ENCODE measurements around the gene SMTNL1.
A peak's percentile ranks its signal among the peaks of the same experiment; 100 is the strongest.

DNA sequence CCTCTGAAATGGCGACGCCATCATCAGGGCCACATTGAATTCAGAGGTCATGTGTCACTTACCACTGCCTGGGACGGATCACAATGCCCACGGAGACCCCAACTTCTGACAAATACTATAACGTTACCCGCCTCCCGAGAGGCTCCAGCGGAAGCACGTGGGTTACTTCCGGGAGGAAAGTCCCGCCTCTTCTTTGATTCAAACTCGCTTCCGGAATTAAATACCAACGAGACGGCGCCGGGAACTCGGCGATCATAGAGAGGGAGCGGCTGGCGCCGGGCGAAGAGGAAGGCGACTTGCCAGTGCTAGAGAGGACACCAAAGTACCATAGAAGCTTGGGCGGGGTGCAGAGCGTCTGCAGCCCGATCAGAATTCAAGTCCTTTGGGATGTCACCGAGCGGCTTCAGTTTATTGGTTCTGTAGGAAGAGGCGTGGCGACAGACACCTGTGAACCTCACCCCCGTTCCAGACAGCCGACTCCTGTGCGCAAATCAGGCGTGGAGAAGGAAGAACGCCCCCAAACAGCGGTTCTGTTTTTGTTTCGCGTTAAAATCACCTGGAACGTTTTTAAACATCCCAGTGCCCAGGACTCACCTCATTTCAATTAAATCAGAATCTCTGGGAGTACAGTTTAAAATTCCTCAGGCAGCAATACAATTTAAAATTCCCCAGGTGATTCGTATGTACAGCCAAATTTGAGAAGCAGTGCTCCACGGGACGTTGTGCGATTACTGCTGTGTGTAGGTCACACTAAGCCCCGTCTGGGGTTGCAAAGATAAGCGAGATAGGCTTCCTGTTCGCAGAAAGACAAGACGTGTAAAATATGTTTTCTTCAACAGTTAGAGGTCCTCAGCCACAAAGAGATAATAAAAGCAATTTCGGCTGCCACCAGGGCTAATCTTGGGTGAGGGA, 6.5 kb upstream of the SMTNL1 start, which contains the start of gene TIMM10:
- TF ChIP-seq, protein P1, sequence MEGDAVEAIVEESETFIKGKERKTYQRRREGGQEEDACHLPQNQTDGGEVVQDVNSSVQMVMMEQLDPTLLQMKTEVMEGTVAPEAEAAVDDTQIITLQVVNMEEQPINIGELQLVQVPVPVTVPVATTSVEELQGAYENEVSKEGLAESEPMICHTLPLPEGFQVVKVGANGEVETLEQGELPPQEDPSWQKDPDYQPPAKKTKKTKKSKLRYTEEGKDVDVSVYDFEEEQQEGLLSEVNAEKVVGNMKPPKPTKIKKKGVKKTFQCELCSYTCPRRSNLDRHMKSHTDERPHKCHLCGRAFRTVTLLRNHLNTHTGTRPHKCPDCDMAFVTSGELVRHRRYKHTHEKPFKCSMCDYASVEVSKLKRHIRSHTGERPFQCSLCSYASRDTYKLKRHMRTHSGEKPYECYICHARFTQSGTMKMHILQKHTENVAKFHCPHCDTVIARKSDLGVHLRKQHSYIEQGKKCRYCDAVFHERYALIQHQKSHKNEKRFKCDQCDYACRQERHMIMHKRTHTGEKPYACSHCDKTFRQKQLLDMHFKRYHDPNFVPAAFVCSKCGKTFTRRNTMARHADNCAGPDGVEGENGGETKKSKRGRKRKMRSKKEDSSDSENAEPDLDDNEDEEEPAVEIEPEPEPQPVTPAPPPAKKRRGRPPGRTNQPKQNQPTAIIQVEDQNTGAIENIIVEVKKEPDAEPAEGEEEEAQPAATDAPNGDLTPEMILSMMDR (IDR thresholded peaks at IDR 0.05 in 8 of 11, conservative IDR thresholded peaks at IDR 0.05 in 3 of 11): peak in 1 of 11 experiments; percentile 44
- TF ChIP-seq POLR2AphosphoS5 (IDR thresholded peaks at IDR 0.05) (peak; percentile 88 to 97 (median 96)), POLR2A (IDR thresholded peaks at IDR 0.05) (peak in 1 of 3 donors; percentile 42)
